HL-60 (cell line): ENCODE results near the gene CEP350.

Experiments used
- CTCF ChIP-seq: IDR thresholded peaks from one replicate; pipeline ENCODE4 v1.5.1; 2011; ENCODE audit warnings: low read length, control low read depth, inconsistent platforms; ENCODE audit not compliant: insufficient read depth
- POLR2AphosphoS5 ChIP-seq: IDR thresholded peaks from 2 replicates; pipeline ENCODE4 v1.6.1; 2012; ENCODE audit warnings: low read depth
- TF ChIP-seq, protein P1 (sequence below): IDR thresholded peaks from 2 replicates; pipeline ENCODE4 v1.6.1; 2012; ENCODE audit warnings: low read depth; ENCODE audit not compliant: insufficient replicate concordance

DNA sequence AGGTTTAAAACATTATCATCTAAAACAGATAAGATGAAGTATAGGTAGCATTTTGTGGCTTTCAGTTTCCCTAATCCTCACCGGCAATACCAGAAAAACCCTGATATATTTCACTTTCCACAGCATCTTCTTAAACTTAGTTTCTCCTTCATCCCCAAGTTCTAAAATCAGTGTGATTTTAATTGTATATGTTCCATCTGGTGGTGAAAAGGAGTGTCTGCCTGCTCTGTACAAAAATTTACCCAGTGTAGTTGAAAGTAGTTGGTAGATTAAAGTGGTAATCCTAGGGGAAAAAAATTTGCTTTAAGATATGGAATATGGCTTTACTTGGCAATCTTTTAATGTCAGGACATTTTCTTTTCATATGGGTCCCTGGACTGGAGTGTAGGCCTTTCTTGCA lies 74.3 kb downstream of the CEP350 start:
- TF ChIP-seq CTCF (no peak), POLR2AphosphoS5 (no peak)
- TF ChIP-seq, protein P1, sequence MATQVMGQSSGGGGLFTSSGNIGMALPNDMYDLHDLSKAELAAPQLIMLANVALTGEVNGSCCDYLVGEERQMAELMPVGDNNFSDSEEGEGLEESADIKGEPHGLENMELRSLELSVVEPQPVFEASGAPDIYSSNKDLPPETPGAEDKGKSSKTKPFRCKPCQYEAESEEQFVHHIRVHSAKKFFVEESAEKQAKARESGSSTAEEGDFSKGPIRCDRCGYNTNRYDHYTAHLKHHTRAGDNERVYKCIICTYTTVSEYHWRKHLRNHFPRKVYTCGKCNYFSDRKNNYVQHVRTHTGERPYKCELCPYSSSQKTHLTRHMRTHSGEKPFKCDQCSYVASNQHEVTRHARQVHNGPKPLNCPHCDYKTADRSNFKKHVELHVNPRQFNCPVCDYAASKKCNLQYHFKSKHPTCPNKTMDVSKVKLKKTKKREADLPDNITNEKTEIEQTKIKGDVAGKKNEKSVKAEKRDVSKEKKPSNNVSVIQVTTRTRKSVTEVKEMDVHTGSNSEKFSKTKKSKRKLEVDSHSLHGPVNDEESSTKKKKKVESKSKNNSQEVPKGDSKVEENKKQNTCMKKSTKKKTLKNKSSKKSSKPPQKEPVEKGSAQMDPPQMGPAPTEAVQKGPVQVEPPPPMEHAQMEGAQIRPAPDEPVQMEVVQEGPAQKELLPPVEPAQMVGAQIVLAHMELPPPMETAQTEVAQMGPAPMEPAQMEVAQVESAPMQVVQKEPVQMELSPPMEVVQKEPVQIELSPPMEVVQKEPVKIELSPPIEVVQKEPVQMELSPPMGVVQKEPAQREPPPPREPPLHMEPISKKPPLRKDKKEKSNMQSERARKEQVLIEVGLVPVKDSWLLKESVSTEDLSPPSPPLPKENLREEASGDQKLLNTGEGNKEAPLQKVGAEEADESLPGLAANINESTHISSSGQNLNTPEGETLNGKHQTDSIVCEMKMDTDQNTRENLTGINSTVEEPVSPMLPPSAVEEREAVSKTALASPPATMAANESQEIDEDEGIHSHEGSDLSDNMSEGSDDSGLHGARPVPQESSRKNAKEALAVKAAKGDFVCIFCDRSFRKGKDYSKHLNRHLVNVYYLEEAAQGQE: no peak
